ENCODE data around the gene TRAF6.
A peak's percentile ranks its signal among the peaks of the same experiment; 100 is the strongest.
"Not testable (repeated sequence)": the region's sequence is repeated elsewhere in the genome, so short reads cannot be mapped to it uniquely, and the experiment has no call there.

TRAF6 gene, protein sequence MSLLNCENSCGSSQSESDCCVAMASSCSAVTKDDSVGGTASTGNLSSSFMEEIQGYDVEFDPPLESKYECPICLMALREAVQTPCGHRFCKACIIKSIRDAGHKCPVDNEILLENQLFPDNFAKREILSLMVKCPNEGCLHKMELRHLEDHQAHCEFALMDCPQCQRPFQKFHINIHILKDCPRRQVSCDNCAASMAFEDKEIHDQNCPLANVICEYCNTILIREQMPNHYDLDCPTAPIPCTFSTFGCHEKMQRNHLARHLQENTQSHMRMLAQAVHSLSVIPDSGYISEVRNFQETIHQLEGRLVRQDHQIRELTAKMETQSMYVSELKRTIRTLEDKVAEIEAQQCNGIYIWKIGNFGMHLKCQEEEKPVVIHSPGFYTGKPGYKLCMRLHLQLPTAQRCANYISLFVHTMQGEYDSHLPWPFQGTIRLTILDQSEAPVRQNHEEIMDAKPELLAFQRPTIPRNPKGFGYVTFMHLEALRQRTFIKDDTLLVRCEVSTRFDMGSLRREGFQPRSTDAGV

DNA sequence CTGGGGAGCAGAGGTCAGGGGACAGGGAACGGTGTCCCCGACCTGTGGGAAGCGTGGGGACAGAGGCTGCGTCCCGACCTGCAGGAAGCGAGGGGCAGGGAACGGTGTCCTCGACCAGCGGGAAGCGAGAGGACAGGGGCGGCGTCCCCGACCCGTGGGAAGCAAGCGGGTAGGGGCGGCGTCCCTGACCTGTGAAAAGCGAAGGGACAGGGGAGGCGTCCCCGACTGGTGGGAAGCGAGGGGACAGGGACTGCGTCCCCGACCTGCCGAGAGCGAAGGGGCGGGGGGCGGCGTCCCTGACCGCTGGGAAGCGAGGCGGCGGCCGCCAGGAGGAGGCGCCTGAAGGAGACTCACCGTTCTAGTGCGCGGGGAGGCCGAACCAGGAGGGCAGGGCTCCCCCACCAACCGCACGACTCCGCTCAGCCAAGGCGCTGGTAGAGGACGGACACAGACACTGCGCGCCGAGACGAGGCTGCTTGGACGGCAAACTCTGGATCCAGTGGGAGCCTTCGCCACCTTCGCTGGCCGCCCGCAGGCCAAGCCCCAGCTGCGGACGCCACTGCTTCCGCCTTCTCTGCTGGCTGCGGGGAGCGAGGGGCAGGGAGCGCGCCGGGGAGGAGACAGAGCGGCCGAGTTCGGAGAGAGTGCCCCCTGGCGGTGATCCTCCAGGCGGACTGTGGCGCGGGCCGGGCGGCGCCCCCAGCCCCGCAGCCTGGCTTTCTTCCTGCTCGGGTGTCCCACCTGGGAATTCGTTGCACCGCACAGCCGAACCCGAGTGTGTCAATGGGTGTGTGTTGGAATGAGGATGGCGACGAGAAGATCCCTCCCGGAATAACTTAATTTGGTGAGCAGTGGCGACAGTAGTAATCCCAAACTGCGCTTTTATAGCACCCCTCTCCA, at the start of gene TRAF6:
Gene TRAF6 (minus strand): TSS at position 579 of the 900 bp plus-strand sequence. CDS start 8,757 bp downstream, outside the sequence.
- peak; percentile 83 to 86 for DNase-seq (ENCODE audit: low read depth in 2 of 2, low spot score in 1 of 2)

DNA sequence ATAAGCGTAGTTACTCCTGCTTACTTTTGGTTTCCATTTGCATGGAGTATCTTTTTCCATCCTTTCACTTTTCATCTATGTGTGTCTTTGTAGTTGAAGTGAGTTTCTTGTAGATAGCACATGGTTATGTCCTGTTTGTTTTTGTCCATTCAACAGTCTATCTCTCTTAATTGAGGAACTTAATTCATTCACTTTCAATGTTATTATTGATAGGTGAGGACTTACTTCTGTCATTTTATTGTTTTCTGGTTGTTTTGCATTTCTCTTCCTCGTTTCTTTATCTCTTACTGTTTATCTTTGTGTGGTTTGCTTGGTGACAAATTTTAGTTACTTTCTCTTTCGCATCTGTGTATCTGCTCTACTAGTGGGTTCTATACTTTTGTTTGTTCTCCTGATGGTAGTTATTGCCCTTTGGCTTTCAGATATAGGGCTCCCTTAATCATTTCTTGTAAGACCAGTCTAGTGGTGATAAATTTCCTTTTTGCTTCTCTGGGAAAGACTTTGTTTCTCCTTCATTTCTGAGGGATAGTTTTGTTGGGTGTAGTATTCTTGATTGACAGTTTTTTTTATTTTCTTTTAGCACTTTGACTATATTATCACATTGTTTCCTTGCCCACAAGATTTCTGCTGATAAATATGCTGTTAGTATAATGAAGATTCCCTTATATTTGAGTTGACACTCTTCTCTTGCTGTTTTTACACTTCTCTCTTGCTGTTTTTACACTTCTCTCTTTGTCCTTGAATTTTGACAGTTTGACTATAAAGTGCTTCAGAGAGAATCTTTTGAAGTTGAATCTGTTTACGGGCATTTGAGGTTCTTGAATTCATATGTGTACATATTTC, 48.7 kb upstream of the TRAF6 start:
- no peak for DNase-seq (ENCODE audit: low read depth in 2 of 2, low spot score in 1 of 2)

DNA sequence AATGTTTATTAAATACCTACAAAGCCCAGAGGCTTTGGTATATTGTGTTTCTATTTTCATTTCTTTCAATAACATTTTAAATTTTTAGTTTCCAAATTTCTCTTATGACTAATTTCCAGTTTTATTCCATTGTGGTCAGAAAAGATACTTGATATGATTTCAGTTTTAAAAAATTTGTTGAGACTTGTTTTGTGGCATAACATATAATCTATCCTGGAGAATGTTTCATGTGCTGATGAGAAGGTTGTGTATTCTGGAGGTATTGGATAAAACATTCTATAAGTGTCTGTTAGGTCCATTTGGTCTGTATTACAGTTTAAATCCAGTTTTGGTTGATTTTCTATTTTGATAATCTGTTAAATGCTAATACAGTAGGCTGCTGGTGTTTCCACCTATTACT, 47.9 kb upstream of the TRAF6 start:
- DNase-seq (ENCODE audit: low read depth in 2 of 2, low spot score in 1 of 2): no peak

DNA sequence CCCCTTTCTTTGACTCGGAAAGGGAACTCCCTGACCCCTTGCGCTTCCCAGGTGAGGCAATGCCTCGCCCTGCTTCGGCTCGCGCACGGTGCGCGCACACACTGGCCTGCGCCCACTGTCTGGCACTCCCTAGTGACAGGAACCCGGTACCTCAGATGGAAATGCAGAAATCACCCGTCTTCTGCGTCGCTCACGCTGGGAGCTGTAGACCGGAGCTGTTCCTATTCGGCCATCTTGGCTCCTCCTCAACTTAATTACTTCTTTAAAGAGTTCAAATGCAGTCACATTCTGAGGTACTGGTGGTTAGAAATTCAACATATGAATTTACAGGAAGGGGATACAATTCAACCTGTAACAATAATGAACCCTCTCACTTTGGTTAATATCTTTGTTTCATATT, 47.3 kb upstream of the TRAF6 start:
- not testable (repeated sequence) for DNase-seq (ENCODE audit: low read depth in 2 of 2, low spot score in 1 of 2)

DNA sequence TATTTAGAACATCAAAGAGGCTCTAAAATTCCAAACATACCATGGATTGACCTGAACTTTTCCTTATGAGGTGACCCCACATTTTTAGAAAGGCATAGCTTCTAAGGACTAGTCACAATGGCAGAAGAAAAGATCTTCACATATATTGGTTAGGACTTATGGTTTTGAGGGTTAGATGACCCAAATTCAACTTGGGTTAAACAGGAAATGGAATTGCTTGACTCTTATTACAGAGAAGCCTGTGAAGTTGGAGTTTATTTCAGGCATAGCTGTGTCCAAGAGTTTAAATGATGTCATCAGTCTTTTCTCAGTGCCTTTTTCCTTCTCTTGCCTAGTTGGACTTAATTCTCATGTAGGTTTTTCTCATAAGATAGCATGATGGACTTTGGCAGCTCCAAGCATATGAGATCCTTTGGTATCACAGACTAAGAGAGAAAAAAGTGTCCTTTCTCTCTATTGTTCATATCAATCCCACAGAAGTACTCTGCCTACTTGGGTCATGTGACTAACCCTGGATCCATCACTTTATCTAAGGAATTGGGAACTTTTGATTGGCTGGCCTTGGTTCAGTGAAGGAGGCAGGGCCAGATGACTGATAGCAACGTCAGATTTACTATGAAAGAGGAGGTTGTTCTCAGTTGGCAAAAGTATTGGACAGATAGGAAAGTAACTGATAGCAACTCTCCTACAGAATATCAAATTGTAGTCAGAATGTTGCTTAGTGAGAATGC, 40.5 kb upstream of the TRAF6 start:
- no peak for DNase-seq (ENCODE audit: low read depth in 2 of 2, low spot score in 1 of 2)

DNA sequence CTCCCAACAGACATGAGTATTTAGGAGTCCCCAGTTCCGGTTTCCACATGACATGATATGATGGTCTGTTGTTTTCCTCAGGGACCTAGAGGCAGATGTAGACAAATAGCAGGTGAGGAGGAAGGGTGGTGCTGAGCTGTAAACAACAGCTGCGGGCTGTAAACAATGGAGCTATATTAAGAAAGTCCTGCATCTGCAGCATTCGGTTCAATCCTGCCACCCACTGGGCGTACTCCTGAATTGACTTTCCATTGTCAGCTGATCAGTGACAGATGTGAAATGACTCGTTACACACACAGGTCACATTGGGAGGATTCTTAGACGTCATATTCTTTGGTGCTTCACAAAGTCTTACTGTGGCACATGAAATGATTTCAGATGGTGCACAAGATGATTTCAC, 30.9 kb upstream of the TRAF6 start:
- no peak for DNase-seq (ENCODE audit: low read depth in 2 of 2, low spot score in 1 of 2)

DNA sequence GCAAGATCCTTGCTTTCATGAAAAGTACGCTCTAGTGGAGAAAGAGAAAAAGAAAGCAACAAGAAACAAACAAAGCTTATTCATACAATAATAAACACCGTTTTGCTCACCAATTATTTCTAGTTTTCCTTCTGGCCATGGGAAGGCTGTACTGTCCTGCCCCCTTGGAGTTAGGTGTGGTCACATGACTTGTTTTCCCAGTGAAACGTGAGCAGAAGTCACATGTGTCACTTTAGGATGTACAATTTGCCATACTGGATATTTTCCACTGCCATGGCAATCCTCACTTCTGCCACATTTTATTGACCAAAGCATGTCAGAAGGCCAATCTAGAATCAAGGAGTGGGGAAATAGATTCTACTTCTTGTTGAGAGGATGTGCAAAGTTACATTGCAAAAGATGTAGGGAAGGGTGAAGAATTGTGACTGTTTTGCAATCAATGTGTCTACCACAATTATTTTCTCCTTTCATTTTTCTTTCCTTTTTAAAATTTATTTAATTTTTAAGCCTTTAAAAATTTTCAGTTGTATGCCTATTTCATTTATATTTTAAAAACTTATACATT, 24.3 kb upstream of the TRAF6 start:
- no peak for DNase-seq (ENCODE audit: low read depth in 2 of 2, low spot score in 1 of 2)

DNA sequence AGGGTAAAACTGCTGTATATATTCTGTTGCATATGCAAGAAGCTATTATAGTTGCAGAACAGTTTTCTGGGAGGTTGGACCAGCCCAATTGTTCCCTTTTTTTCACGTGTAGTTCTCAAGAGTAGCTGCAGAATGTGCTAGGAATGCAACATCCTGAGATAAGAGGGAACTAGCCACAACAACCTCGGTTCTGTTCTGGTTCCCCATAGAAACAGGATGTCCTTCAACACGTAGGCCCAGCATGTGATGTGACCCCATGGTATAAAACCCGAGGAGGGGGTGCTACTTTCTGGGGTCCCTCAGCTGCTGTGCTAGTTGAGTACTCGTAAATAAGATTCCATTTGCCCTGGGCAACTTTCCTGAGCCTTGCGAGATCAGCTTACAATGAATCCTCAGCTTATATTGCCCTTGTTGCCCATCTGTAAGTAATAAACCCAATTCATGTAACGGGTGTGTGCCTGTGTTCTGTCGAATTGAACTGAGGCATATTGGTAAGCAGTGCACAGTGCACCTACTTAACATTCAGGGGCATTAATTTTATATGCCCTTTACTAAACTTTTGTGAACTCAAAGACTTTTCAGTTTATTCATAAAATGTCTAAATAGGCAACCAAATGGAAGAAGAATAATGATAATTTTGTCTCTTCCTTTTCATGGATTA, 23.0 kb upstream of the TRAF6 start:
- DNase-seq (ENCODE audit: low read depth in 2 of 2, low spot score in 1 of 2): no peak

DNA sequence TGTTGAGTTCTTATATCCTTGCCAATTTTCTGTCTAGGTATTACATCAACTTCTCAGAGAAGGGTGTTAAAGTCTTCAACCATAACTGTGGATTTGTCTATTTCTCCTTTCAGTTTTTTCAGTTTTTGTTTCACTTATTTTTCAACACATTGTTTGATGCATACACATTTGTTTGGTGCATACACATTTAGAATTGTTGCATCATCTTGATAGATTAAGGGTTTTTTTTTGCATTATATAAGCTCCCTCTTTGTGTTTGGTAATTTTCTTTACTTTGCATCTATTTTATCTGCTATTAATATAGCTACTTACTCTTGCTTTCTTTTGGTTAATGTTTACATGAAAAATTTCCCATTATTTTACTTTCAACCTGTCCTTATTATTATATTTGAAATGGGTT, 20.8 kb upstream of the TRAF6 start:
- DNase-seq (ENCODE audit: low read depth in 2 of 2, low spot score in 1 of 2): no peak

DNA sequence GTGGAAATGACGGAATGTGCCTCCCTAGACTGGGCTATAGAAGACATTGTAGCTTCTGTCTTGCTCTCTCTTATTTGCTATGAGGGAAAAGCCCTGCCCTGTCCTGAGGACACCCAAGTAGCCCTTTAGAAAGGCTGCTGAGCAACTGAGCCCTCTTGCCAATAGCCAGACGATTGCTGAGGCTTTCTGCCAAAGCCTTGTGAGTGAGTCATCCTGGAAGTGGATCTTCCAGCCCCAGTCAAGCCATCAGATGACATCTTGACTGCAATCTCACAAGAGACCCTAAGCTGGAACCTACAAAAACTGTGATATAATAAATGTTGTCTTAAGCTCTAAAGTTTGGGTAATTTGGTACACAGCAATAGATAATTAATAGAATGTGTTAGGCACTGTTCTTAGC, 3.9 kb upstream of the TRAF6 start:
- no peak for DNase-seq (ENCODE audit: low read depth in 2 of 2, low spot score in 1 of 2)

DNA sequence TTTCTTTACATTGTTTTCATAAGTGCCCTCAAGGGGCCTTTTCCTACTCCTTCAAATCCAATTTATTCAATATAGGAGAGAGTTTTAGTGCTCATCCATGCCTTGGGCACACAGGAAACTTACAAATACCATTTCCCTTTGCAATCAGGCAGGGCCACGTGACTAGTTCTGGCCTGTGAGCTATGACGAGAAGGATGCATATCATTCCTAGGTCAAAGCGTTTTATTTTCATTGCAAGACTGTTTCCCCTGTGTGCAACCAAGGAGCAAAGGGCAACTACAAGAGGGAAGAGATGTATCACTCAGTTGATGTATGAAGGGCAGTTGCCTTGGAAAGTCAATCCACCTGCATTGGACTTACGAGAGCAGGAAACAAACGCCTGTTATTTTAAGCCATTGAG, 1.9 kb upstream of the TRAF6 start:
- no peak for DNase-seq (ENCODE audit: low read depth in 2 of 2, low spot score in 1 of 2)

DNA sequence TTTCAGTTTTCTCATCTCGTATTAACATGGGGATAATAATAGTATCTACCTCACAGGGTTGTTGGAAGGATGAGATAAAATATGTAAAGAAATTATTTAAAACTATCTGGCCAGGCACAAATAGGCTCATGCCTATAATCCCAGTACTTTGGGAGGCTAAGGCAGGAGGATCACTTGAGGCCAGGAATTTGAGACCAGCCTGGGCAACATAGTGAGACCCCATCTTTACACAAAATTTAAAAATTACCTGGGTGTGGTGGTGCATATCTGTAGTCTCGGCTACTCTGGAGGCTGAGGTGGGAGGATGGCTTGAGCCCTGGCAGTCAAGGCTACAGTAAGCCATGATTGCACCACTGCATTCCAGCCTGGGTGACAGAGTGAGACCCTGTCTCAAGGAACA, 990 bp upstream of the TRAF6 start:
- not testable (repeated sequence) for DNase-seq (ENCODE audit: low read depth in 2 of 2, low spot score in 1 of 2)

DNA sequence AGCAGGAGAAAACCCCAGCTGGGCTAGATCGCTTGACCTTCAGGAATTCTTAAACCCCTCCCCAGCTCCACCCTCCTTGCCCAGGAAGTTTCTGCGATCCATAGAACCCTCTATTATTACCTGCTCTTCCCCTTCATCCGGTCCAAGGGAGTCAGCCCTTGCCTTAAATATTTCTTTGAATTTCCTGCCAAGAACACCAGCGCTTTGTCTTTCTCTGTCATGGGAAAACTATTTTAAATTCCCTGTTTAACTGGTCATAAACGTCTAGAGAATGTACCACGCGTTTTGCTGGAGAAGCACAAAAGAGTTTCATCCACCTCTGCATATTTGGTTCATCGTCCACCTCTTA, 496 bp upstream of the TRAF6 start:
- no peak for DNase-seq (ENCODE audit: low read depth in 2 of 2, low spot score in 1 of 2)

DNA sequence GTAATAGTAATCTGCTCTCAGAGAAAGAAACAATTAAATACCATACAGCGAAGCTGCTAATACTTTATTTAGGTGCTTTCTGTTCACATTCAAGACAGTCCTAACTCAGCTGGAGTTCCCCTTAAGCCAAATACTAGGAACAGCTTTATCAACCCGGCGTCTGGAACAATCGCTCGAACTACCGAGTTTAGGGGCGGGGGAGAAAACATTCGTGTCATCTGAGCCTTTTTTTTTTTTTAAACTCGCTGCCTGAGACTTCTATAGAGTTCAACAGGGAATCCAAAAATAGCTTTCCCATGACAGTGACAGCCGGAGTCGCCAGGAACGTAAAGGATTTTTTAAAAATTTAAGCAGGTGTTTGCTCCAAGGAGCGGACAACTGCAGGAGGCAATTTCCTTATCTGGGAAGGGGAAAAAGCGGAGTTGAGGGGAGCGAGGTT, 852 bp downstream of the TRAF6 start:
- peak in 1 of 2 donors; percentile 10 for DNase-seq (ENCODE audit: low read depth in 2 of 2, low spot score in 1 of 2)

DNA sequence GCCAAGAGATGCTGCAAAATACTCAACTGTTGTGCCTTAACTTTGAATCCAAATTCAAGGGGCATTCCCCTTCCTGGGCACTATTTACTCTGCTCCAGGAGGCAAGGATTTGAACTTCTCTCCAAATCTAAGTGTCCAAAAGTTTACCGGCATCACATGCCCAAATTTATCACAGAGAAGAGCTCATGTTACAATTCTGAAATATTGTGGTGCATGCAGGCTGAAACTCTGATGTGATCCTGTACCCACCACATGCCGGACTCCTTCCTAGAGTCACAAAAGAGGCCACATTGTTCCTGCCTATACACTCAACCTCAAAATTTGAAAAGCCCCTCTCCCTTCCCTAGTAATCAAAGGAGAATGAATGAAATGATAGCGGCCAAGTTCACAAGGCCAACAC, 1.3 kb downstream of the TRAF6 start:
- no peak for DNase-seq (ENCODE audit: low read depth in 2 of 2, low spot score in 1 of 2)

DNA sequence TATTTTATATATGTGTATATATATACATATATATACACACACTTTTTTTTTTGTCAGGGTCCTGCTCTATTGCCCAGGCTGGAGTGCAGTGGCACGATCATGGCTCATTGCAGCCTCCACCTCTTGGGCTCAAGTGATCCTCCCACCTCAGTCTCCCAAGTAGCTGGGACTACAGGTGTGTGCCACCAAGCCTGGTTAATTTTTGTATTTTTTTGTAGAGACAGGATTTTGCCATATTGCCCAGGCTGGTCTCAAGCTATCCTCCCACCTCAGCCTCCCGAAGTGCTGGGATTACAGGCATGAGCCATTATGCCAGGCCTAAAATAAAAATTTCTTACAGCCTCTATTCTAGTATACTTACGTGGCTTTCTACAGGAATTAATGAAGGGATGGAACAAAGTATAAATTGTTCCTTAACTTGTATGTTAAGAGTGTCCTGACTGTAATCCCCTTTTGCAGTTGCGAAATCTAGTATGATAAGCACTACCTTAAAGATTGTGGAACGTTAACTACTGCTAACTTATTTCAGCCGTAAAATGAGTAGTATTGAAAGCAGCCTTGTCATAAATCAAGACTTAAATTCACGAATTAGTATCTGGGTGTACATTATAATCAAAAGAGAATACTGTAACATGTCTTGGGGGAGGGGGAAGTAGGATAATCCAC, 2.1 kb downstream of the TRAF6 start:
- no peak for DNase-seq (ENCODE audit: low read depth in 2 of 2, low spot score in 1 of 2)

DNA sequence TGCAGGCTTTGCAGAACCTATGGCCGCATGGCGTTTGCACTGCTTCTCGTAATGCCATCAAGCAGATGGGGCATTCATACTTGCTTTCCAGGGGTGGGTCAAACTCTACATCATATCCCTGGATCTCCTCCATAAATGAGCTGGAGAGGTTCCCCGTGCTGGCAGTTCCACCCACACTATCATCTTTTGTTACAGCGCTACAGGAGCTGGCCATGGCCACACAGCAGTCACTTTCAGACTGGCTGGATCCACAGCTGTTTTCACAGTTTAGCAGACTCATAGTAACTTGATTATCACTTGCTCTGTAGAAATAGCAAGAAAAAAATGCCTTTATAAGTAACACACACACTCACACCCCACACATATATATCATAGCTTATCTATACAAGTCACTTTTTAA, 8.8 kb downstream of the TRAF6 start:
- DNase-seq (ENCODE audit: low read depth in 2 of 2, low spot score in 1 of 2): no peak

DNA sequence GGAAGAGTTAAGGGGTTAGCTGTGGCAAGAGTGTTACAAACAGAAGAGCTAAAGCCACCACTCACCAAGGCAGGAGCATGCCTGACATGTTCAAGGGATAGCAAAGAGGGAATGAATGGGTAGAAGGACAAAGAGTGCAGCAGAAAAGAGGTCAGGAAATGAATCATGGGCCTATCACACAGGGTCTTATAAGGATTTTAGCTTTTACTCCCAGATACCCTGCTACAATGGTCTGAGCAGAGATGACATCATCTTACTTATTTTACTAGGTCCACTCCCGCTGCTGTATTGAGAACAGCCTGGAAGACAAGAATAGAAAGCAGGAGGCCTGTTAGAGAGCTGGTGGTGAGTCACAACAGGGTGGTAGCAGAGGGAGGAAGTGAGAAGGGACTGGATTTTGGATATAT, 9.8 kb downstream of the TRAF6 start:
- DNase-seq (ENCODE audit: low read depth in 2 of 2, low spot score in 1 of 2): no peak

DNA sequence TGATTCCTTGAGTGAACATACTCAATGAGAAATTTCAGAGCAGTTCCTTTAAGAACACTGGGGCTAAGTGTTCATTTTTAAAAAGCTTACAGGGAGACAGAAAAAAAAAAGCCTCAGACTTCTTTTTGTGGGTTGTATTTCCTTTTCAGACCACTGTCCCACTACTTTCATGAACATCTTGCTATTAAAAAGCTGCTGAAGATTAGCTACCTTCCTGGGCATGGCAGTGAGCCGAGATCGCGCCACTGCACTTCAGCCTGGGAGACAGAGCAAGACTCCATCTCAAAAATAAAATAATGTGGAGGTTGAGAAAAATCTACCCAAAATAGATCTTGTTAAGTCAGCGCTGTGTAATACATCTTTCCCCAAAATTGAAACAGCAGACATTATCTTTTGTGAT, 10.8 kb downstream of the TRAF6 start:
- no peak for DNase-seq (ENCODE audit: low read depth in 2 of 2, low spot score in 1 of 2)
